NCI-H2196 treated with DMSO at 0.1 percent for 48 hours (cell line): Measurements from ENCODE around the gene SYT8.
"Not testable (repeated sequence)": the region's sequence is repeated elsewhere in the genome, so short reads cannot be mapped to it uniquely, and the experiment has no call there.

Experiments
- DNase-seq: peaks from one replicate; lab custom pipeline; 2025; ENCODE audit not compliant: unreplicated experiment; lab: John Stamatoyannopoulos, UW

Gene SYT8

DNA sequence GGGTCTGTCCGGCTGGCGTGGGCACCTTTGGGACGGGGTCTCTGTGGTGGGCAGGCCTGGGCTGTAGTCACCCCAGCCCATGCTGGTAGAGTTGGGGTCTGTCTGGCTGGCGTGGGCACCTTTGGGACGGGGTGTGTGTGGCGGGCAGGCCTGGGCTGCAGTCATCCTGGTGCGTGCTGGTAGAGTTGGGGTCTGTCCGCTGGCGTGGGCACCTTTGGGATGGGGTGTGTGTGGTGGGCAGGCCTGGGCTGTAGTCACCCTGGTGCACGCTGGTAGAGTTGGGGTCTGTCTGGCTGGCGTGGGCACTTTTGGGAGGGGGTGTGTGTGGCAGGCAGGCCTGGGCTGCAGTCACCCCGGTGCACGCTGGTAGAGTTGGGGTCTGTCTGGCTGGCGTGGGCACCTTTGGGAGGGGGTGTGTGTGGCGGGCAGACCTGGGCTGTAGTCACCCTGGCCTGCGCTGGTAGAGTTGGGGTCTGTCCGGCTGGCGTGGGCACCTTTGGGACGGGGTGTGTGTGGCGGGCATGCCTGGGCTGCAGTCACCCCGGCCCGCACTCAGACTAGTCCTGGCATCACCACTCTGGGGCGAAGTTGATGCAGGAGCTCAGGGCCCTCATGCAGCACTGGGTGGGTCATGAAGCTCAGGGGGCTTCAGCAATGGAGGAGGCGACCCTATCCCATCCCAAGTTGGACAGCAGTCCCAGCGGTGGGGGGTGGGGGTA is 37.6 kb downstream of the SYT8 start:
- DNase-seq = no peak

GRCh38 chr11:1873048-1873812 is 38.4 kb downstream of the SYT8 start:
- DNase-seq = no peak

DNA sequence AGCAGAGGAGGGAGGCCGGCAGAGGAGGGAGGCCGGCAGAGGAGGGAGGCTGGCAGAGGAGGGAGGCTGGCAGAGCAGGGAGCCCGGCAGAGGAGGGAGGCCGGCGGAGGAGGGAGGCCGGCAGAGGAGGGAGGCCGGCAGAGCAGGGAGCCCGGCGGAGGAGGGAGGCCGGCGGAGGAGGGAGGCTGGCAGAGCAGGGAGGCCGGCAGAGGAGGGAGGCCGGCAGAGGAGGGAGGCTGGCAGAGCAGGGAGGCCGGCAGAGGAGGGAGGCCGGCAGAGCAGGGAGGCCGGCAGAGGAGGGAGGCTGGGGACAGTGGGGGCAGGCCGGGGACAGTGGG is 39.0 kb downstream of the SYT8 start:
- DNase-seq = not testable (repeated sequence)

GRCh38 chr11:1874441-1875092 is 39.8 kb downstream of the SYT8 start:
- not testable (repeated sequence) for DNase-seq

GRCh38 chr11:1875093-1875850 is 40.5 kb downstream of the SYT8 start:
- no peak for DNase-seq

DNA sequence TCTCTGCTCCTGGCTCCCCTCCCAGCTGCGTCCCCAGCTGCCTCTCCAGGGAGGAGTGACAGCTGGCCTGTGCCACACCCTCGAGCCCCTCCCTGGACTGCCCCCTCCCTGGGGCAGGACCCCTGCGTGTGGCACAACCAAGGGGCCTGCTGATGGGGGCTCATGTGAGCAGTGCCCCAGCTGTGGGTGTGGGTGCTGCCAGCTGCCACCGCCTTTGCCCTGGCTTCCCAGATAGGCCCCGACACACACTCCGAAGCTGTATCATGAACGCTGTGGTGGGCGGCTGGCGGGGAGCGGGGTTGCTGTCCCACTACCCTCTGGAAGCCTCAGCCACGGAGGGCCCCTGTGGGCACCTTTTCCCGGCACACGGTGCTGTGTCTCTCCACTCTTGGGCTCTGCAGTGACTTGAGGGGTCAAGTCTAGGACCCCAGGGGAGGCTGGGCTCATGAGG is 41.1 kb downstream of the SYT8 start:
- not testable (repeated sequence) for DNase-seq

- no peak for DNase-seq
Observed at GRCh38 chr11:1876361-1877063, 41.7 kb downstream of the SYT8 start.

DNA sequence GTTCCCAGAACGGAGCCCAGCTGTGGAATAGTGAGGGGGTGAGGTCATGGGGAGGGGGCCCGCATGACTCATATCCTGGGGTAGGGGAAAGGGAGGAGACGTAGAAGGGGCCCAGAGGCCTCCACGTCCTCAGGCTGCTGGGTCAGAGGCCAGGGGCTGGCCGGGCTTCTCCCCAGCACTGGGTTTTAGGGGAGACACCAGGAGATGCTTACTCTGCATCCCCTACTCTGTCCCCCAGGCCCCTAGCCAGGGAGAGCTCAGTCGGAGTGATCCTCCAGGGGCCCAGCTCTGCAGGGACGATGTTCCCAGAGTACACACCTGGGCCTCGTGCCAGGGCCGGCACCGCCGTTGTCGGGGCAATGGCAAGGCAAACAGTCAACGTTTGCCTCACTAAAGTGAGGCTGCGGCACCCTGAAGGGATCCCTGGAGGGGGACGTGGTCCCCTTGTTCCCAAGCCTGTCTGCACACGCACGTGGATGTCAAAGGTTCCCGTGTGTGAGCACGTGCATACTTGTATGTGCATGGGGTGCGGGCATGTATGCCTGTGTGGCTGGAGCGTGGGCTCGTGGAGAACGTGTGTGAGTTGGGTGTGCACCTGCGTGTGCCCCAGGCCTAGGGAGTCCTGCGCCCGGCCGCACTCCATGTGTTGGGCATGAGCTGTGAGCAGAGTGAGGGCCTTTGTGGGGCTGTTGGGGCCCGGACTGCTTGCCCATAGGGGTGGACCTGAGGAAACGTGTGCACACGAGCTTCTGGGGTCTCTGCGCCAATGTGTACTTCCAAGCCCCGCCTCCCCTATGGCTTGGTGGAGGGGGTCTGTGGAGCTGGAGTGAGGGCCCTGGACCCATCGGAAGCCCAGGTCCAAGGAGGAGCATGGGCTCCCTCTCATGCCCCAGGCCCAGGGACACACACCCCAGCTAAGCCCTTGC is 42.7 kb downstream of the SYT8 start:
- no peak for DNase-seq

- no peak for DNase-seq
Observed at GRCh38 chr11:1878137-1879031, 43.6 kb downstream of the SYT8 start.

DNA sequence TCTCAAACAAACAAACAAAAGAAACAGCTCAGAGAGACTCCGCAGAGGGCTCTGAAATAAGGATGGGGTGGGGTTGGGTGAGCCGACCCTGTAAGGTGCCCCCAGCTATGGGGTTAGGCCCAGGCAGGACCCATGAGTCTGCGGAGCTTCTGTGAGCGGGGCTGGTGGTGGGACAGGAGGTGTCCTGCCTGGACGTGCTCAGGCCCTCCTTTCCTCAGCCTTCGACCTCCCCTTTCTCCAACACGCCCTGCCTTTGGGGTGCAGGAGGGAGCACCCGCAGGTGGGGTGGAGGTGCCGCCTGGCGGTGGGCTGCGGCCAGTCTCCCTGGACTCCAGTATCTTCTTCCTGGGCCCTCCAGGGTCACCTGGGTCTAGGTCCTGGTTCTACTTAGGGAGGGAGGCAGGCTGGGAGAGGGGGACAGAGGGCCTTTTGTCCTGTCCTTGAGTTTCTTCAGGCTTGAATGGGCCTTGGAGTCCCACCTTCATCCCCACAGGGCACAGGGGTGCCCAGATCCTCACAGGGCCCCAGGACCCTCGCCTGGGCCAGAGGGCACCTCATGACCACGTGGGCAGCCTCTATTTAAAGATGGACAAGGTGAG is 44.7 kb downstream of the SYT8 start:
- DNase-seq = no peak

GRCh38 chr11:1879941-1880720 is 45.3 kb downstream of the SYT8 start:
- no peak for DNase-seq

DNA sequence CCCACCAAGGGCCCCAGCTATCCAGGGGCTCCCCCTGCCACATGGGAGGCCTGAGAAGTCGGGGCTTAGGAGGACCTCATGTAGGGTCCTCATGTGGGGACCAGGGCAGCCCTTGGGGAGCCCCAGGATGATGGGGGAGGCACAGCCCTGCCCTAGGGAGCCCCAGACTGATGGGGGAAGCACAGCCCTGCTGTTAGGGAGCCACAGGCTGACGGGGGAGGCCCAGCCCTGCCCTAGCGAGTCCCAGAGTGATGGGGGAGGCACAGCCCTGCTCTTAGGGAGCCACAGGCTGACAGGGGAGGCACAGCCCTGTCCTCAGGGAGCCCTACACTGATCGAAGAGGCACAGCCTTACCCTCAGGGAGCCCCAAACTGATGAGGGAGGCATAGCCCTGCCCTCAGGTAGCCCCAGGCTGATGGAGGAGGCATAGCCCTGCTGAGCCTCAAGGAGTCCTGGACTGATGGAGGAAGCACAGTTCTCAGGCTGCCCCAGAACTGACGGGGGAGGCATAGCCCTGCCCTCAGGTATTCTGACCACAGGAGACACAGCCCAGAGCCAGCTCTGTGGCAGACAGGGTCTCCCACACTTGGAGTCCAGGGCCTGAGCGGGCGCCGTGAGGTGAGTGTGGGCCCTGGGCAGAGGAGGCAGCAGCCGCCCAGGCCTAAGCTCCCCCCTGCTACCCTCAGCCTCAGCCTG is 46.1 kb downstream of the SYT8 start:
- DNase-seq = no peak

DNA sequence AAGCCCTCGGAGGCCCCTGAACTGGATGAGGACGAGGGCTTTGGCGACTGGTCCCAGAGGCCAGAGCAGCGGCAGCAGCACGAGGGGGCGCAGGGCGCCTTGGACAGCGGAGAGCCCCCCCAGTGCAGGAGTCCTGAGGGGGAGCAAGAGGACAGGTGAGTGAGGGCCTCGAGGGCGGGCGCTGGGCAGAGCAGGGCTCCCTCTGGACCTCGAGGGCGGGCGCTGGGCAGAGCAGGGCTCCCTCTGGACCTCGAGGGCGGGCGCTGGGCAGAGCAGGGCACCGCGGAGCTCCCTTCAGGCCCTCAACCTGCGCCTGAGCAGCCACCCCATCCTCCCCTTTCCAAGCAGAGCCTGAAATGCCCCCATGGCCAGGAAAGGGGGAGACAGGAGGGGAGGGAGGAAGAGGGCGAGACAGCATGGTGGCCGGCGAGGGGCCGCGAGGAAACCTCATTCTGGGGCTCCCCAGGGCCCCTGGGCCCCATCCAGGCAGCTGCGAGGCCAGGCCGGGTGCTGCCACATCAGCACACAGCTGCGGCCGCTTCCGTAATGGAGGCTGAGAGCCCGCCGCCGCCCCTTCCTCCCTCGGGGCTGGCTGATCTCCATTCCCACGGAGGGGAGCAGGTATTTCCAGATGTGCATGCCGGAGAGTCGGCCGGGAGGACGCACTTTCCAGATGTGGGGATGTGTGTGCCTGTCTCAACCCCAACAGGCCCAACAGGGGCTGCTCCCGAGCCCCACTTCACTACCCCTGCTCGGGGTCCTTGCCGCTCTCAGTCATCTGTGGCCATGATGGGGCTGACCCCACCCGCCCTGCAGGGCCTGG is 46.9 kb downstream of the SYT8 start:
- DNase-seq = no peak

DNA sequence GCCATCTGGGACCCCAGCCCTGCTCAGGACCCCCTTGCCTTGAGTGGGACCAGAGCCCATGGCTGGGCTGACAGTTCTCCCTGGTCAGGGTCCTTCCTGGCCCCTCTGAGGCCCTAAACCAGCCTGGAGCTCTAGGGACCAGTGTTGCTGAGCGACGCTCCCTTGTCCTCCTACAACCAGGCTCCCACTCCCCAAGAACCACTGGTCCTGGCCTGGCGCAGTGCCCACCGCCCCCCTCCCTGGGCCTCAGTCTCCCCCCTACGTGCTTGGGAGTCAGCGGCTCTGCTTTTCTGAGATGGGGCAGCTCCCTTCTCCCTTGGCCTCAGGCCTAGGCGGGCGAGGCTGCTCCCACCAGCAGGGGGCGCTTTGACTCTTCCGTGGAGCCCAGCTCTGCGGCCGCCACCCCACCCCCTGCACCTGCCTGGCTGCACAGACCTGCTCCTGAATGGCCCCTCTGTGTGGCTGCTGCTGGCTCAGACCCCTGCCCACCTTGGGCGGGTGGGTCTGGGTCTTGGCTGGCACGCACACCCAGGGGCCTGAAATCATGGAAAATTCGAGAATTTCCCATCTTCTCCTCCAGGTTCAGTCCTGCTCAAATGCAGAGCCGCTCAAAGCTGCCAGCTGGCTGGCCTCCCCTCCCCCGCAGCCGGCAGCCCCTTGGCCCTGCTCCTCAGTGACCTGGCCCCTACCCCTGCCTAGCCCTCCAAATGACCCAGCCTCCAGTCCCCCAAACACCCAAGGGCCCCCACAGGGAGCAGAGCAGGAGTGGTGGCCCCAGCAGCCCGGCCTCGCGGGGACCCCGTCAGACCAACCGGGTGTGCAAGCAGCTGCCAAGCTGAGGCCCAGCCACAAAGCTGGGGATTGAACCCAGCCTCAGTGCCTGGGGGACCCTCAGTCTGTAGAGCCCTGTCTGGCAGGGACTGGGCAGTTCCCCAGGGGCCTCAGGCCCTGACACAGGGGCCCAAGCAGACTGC is 47.8 kb downstream of the SYT8 start:
- peak; percentile 44 for DNase-seq
